Neuronal stem cell (in vitro differentiated cells): Measurements from ENCODE around the gene PDK1.

ENCODE experiments used
- DNase-seq: peaks from one replicate; pipeline ENCODE4 v3.0.0-alpha.2; 2013; ENCODE audit warnings: low spot score
- H2AFZ ChIP-seq: one replicate; pipeline ENCODE4 v1.6.1; 2013; ENCODE audit warnings: mild to moderate bottlenecking, low read length, inconsistent platforms
- H2AK5ac ChIP-seq: 2 replicates; pipeline ENCODE4 v1.6.1; 2013; ENCODE audit warnings: low read depth, mild to moderate bottlenecking, inconsistent platforms, low read length, moderate library complexity, mixed read lengths
- H2BK120ac ChIP-seq: 2 replicates; pipeline ENCODE4 v1.6.1; 2013; ENCODE audit warnings: low read depth, mild to moderate bottlenecking, inconsistent platforms, low read length, moderate library complexity, mixed read lengths
- H2BK12ac ChIP-seq: one replicate; pipeline ENCODE4 v1.6.1; 2013; ENCODE audit warnings: low read length, inconsistent platforms
- H2BK15ac ChIP-seq: 2 replicates; pipeline ENCODE4 v1.6.1; 2013; ENCODE audit warnings: mild to moderate bottlenecking, low read length, inconsistent platforms, mixed read lengths
- H2BK5ac ChIP-seq: one replicate; pipeline ENCODE4 v1.6.1; 2013; ENCODE audit warnings: inconsistent platforms, mild to moderate bottlenecking, low read length, moderate library complexity
- H3K14ac ChIP-seq: one replicate; pipeline ENCODE4 v1.6.1; 2013; ENCODE audit warnings: low read length, inconsistent platforms
- H3K18ac ChIP-seq: 2 replicates; pipeline ENCODE4 v1.6.1; 2013; ENCODE audit warnings: low read length, inconsistent platforms
- H3K23ac ChIP-seq: 2 replicates; pipeline ENCODE4 v1.6.1; 2013; ENCODE audit warnings: low read depth, mild to moderate bottlenecking, mixed read lengths, low read length, inconsistent platforms; ENCODE audit not compliant: poor library complexity
- H3K27ac ChIP-seq: replicated peaks from 3 replicates; pipeline ENCODE4 v1.5.1; 2013; ENCODE audit warnings: low read length, inconsistent platforms
- H3K27me3 ChIP-seq, 3 experiments: 2 replicates each; pipeline ENCODE4 v1.6.1; 2013; ENCODE audit warnings: low read length in 3 of 3, mild to moderate bottlenecking in 2 of 3, inconsistent platforms in 1 of 3, low read depth in 1 of 3, mixed read lengths in 1 of 3, moderate library complexity in 1 of 3; ENCODE audit not compliant: control insufficient read depth in 3 of 3, insufficient read depth in 3 of 3
- H3K36me3 ChIP-seq, 2 donors: replicated peaks in 1 of 2; 2 replicates each; pipeline ENCODE4 v1.6.1; 2013; ENCODE audit warnings: low read length in 2 of 2; ENCODE audit not compliant: control insufficient read depth in 2 of 2, insufficient read depth in 2 of 2
- H3K4ac ChIP-seq: 2 replicates; pipeline ENCODE4 v1.6.1; 2013; ENCODE audit warnings: inconsistent platforms, mild to moderate bottlenecking, low read length, moderate library complexity
- H3K4me1 ChIP-seq, 2 donors: 1 replicate in 1 of 2; 2 replicates in 1 of 2; pipeline ENCODE4 v1.6.1; 2013; ENCODE audit warnings: low read length in 2 of 2, low read depth in 1 of 2; ENCODE audit not compliant: control insufficient read depth in 2 of 2, insufficient read depth in 1 of 2
- H3K4me2 ChIP-seq: one replicate; pipeline ENCODE4 v1.6.1; 2013; ENCODE audit warnings: mild to moderate bottlenecking, low read length, inconsistent platforms; ENCODE audit not compliant: insufficient read depth, poor library complexity, severe bottlenecking
- H3K4me3 ChIP-seq, 2 donors: 2 replicates each; pipeline ENCODE4 v1.5.1; 2013; ENCODE audit warnings: low read length in 2 of 2, mild to moderate bottlenecking in 2 of 2, inconsistent platforms in 1 of 2, moderate library complexity in 1 of 2
- H3K79me1 ChIP-seq: one replicate; pipeline ENCODE4 v1.6.1; 2013; ENCODE audit warnings: low read depth, mild to moderate bottlenecking, inconsistent platforms, low read length, moderate library complexity
- H3K9ac ChIP-seq: one replicate; pipeline ENCODE4 v1.6.1; 2013; ENCODE audit warnings: mild to moderate bottlenecking, low read depth, low read length, inconsistent platforms; ENCODE audit not compliant: poor library complexity
- H3K9me3 ChIP-seq, 2 donors: replicated peaks in 1 of 2; 2 replicates each; pipeline versions ENCODE3 to v1.6.1; 2013; ENCODE audit warnings: low read length in 2 of 2, mild to moderate bottlenecking in 2 of 2, inconsistent platforms in 1 of 2, low read depth in 1 of 2, mixed read lengths in 1 of 2, moderate library complexity in 1 of 2; ENCODE audit not compliant: control insufficient read depth in 2 of 2, insufficient read depth in 1 of 2
- H4K8ac ChIP-seq: one replicate; pipeline ENCODE4 v1.6.1; 2013; ENCODE audit warnings: low read depth, mild to moderate bottlenecking, inconsistent platforms, low read length, moderate library complexity
- H4K91ac ChIP-seq: one replicate; pipeline ENCODE4 v1.6.1; 2013; ENCODE audit warnings: low read length, low read depth, mild to moderate bottlenecking, inconsistent platforms; ENCODE audit not compliant: poor library complexity
- WGBS, 2 donors: extraction: QIAGEN DNeasy Blood & Tissue Kit; methylation state at CpG; one replicate each; pipeline ENCODE4 v1.1.7; 2013; ENCODE audit warnings: missing lambda C conversion rate in 2 of 2, mixed read lengths in 1 of 2; ENCODE audit not compliant: insufficient read length in 2 of 2, insufficient replicate concordance in 1 of 2; ENCODE audit errors: extremely low coverage in 2 of 2; 5-methylcytosine and 5-hydroxymethylcytosine counted together

The PDK1 gene

GRCh38 chr2:172561270-172561669 is 5.4 kb downstream of the PDK1 start:
- Histone ChIP-seq H3K36me3 (peaks cover 0 to 45% of the 10 kb centered on the region in 2 donors), H2AK5ac (no peak overlapping the region), H4K91ac (no peak overlapping the region), H4K8ac (no peak overlapping the region), H3K27me3 (peaks cover 0 to 3% (median 0%) of the 10 kb centered on the region in 3 experiments), H3K79me1 (no peaks in the 10 kb centered on the region), H2BK15ac (no peak overlapping the region), H3K14ac (no peak overlapping the region), H3K4me3 (no peak overlapping the region), H2AFZ (peak overlapping the region; percentile 48), H3K23ac (no peak overlapping the region), H3K4me2 (no peak overlapping the region), H3K9ac (no peak overlapping the region), H3K27ac (no peak overlapping the region), H3K4me1 (peaks cover 4 to 15% of the 10 kb centered on the region in 2 donors), H2BK5ac (no peak overlapping the region), H3K9me3 (no peaks in the 10 kb centered on the region), H3K18ac (no peak overlapping the region), H3K4ac (no peak overlapping the region), H2BK12ac (no peak overlapping the region), H2BK120ac (no peak overlapping the region)
- no CpG with 5 or more reads among the region's 4 CpGs for WGBS, 2 donors
- no peak for DNase-seq

GRCh38 chr2:172562298-172562697 is 6.4 kb downstream of the PDK1 start:
- H3K14ac ChIP-seq: no peak overlapping the region
- H2AFZ ChIP-seq: no peak overlapping the region
- no peak overlapping the region for H3K18ac ChIP-seq
- no peak overlapping the region for H3K4ac ChIP-seq
- peaks cover 0 to 53% of the 10 kb centered on the region in 2 donors for H3K36me3 ChIP-seq
- H3K9ac ChIP-seq: no peak overlapping the region
- H2BK12ac ChIP-seq: no peak overlapping the region
- no peak overlapping the region for H2BK5ac ChIP-seq
- no peaks in the 10 kb centered on the region for H3K27me3 ChIP-seq
- H4K91ac ChIP-seq: no peak overlapping the region
- H2AK5ac ChIP-seq: no peak overlapping the region
- no peak overlapping the region for H3K23ac ChIP-seq
- no peak overlapping the region for H2BK120ac ChIP-seq
- no CpG with 5 or more reads among the region's 1 CpG for WGBS, 2 donors
- peaks cover 0 to 9% of the 10 kb centered on the region in 2 donors for H3K4me1 ChIP-seq
- H2BK15ac ChIP-seq: no peak overlapping the region
- H4K8ac ChIP-seq: no peak overlapping the region
- no peaks in the 10 kb centered on the region for H3K79me1 ChIP-seq
- no peaks in the 10 kb centered on the region for H3K9me3 ChIP-seq
- H3K27ac ChIP-seq: no peak overlapping the region
- no peak overlapping the region for H3K4me3 ChIP-seq
- no peak overlapping the region for H3K4me2 ChIP-seq
- DNase-seq: no peak

- Histone ChIP-seq H3K4me2 (no peak overlapping the region), H3K14ac (no peak overlapping the region), H3K79me1 (no peaks in the 10 kb centered on the region), H3K23ac (no peak overlapping the region), H3K18ac (no peak overlapping the region), H3K4me1 (peaks cover 0 to 7% of the 10 kb centered on the region in 2 donors), H3K9me3 (no peaks in the 10 kb centered on the region), H3K9ac (no peak overlapping the region), H2BK120ac (no peak overlapping the region), H3K4ac (no peak overlapping the region), H4K8ac (no peak overlapping the region), H2AFZ (no peak overlapping the region), H2BK12ac (no peak overlapping the region), H3K27me3 (no peaks in the 10 kb centered on the region), H2BK15ac (no peak overlapping the region), H2BK5ac (no peak overlapping the region), H3K4me3 (no peak overlapping the region), H3K27ac (no peak overlapping the region), H4K91ac (no peak overlapping the region), H2AK5ac (no peak overlapping the region), H3K36me3 (peaks cover 0 to 66% of the 10 kb centered on the region in 2 donors)
- no peak for DNase-seq
- no CpG with 5 or more reads among the region's 5 CpGs for WGBS, 2 donors
These were observed 8.5 kb downstream of the PDK1 start for GRCh38 chr2:172564376-172564775.

GRCh38 chr2:172571245-172571644 is 15.4 kb downstream of the PDK1 start:
- H4K91ac ChIP-seq: no peak overlapping the region
- no peak overlapping the region for H3K4me3 ChIP-seq
- peaks cover 0 to 7% of the 10 kb centered on the region in 2 donors for H3K9me3 ChIP-seq
- H2AK5ac ChIP-seq: no peak overlapping the region
- H3K4ac ChIP-seq: no peak overlapping the region
- H3K27ac ChIP-seq: no peak overlapping the region
- H2BK120ac ChIP-seq: no peak overlapping the region
- H3K23ac ChIP-seq: no peak overlapping the region
- H3K9ac ChIP-seq: no peak overlapping the region
- H2BK12ac ChIP-seq: no peak overlapping the region
- peaks cover 0 to 64% of the 10 kb centered on the region in 2 donors for H3K36me3 ChIP-seq
- no peak overlapping the region for H2BK15ac ChIP-seq
- DNase-seq: no peak
- H3K27me3 ChIP-seq: no peaks in the 10 kb centered on the region
- H3K14ac ChIP-seq: no peak overlapping the region
- H3K79me1 ChIP-seq: no peaks in the 10 kb centered on the region
- H3K18ac ChIP-seq: no peak overlapping the region
- H3K4me2 ChIP-seq: no peak overlapping the region
- H2AFZ ChIP-seq: no peak overlapping the region
- no peak overlapping the region for H4K8ac ChIP-seq
- H2BK5ac ChIP-seq: no peak overlapping the region
- no peaks in the 10 kb centered on the region for H3K4me1 ChIP-seq
